OCI-LY7 (cell line): ENCODE results near the gene LCE6A.

ENCODE experiments used
- CTCF ChIP-seq: fragments of 200-600 bp; sonication (generic); conservative IDR thresholded peaks from 2 replicates; pipeline ENCODE4 v1.5.1; 2014; ENCODE audit warnings: mild to moderate bottlenecking, antibody characterized with exemption, low read length, moderate library complexity, mixed read lengths
- EZH2phosphoT487 ChIP-seq: fragments of 200-600 bp; sonication (generic); IDR thresholded peaks from 2 replicates; pipeline ENCODE4 v1.6.1; 2018; ENCODE audit warnings: low read depth, borderline replicate concordance, mild to moderate bottlenecking, mixed run types, antibody characterized with exemption, low read length, moderate library complexity, mixed read lengths

- no peak for TF ChIP-seq CTCF
- TF ChIP-seq EZH2phosphoT487: no peak
Measured at GRCh38 chr1:152879559-152880198, 37.0 kb downstream of the LCE6A start.
